ENCODE results near the gene CYP3A7.

- TF ChIP-seq POLR2A (IDR thresholded peaks at IDR 0.05; ENCODE audit: low read depth, low read length) (no peak), TAF1 (IDR thresholded peaks at IDR 0.05; ENCODE audit: borderline replicate concordance, low read depth, low read length) (no peak)
These were observed 67.8 kb downstream of the CYP3A7 start for GRCh38 chr7:99667179-99667578.

All from GM12892 (cell line).